ENCODE measurements around the gene COL7A1.
"Not testable (repeated sequence)": the region's sequence is repeated elsewhere in the genome, so short reads cannot be mapped to it uniquely, and the experiment has no call there.

COL7A1 gene

DNA sequence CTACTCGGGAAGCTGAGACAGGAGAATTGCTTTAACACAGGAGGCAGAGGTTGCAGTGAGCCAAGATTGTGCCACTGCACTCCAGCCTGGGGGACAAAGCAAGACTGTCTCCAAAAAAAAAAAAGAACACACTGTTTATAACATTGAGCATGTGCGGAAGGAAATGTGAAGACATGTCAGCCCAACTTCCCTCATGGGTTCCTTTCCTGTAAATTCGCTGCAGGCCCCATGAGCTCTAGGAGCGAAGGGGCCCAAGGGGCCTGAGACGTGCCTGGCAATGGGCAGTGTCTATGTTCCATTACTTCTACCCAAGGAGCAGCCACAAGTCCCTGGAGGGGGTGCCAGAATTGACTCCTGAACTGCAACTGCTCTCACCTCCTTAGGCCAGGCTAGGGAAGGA is 41.8 kb downstream of the COL7A1 start:
- no peak for TF ChIP-seq FOXA1 (IDR thresholded peaks at IDR 0.05)
- no peak for TF ChIP-seq ZNF384 (IDR thresholded peaks at IDR 0.05)
- no peak for TF ChIP-seq TARDBP (IDR thresholded peaks at IDR 0.05)
- no peak for TF ChIP-seq HDGF (IDR thresholded peaks at IDR 0.05; ENCODE audit: borderline replicate concordance)
- TF ChIP-seq NFRKB (IDR thresholded peaks at IDR 0.05) = no peak
- no peak for TF ChIP-seq BHLHE40 (IDR thresholded peaks at IDR 0.05; ENCODE audit: borderline replicate concordance)
- TF ChIP-seq SUZ12 (IDR thresholded peaks at IDR 0.05) = no peak
- TF ChIP-seq SP1 (IDR thresholded peaks at IDR 0.05) = no peak
- CTCF ChIA-PET = interaction anchor here (1.1 to 2.6 kb wide), 2 partner anchors 83 to 117 kb away, joined by 3 to 10 read pairs; no protein-coding TSS in a partner anchor
- POLR2A ChIA-PET = interaction anchor here (1.0 to 1.2 kb wide), 3 partner anchors 92 to 454 kb away, joined by 3 read pairs; partner anchors contain the start of genes ATRIP and WDR6
- no peak for DNase-seq (ENCODE audit: extremely low spot score)

DNA sequence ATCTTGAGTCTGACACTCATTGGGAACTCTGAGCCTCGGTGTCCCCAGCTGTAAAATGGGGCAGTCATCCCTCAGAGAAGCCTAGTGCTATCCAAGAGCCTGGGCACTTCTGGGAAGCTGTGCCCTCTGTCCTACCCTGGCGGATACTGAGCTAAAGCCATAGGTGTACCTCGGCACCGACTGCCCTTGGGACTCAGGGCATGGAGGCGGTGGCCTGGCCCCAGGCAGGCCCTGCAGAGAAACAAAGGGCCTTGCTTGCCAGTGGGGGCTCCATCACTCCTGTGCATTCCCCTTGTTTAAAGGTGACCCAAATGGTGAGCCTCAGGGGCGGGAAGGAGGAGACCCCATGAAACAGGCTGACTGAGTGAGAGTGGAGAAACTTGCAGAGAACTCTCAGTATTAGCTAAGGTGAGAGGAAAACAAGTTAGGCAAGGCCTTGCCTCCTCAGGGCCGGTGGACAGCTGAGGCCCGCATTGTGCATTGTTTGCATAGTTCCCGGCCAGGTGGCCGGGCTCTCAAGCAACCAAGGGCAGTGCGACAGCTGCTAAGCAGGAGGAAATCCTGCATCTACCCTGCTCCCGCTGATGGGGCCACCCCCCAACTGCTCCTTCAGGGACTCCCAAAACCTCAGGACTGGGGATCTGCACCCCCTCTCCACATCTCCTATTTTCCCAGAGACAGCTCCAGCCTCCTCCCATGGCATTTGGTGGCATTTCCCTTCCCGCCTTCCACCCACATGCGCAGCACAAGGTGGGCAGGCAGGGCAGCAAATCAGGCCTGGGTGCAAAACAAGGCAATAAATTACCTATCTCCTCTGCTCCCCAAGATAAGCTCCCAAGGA is 42.8 kb downstream of the COL7A1 start:
- no peak for DNase-seq (ENCODE audit: extremely low spot score)
- ChIA-PET POLR2A (interaction anchor here (1.0 to 1.2 kb wide), 4 partner anchors 83 to 455 kb away, joined by 3 read pairs; partner anchors contain the start of genes ATRIP, SLC26A6 and WDR6), CTCF (interaction anchor here (0.8 to 2.6 kb wide), 3 partner anchors 84 to 116 kb away, joined by 3 to 10 read pairs (median 3); no protein-coding TSS in a partner anchor)
- TF ChIP-seq HDGF (IDR thresholded peaks at IDR 0.05; ENCODE audit: borderline replicate concordance) (no peak), L3MBTL2 (conservative IDR thresholded peaks at IDR 0.05) (no peak), FOXK2 (IDR thresholded peaks at IDR 0.05) (no peak), ZNF384 (IDR thresholded peaks at IDR 0.05) (no peak), TARDBP (IDR thresholded peaks at IDR 0.05) (no peak), SP1 (IDR thresholded peaks at IDR 0.05) (no peak), CTBP1 (IDR thresholded peaks at IDR 0.05; ENCODE audit: borderline replicate concordance) (no peak)
- TF ChIP-seq, protein P1, sequence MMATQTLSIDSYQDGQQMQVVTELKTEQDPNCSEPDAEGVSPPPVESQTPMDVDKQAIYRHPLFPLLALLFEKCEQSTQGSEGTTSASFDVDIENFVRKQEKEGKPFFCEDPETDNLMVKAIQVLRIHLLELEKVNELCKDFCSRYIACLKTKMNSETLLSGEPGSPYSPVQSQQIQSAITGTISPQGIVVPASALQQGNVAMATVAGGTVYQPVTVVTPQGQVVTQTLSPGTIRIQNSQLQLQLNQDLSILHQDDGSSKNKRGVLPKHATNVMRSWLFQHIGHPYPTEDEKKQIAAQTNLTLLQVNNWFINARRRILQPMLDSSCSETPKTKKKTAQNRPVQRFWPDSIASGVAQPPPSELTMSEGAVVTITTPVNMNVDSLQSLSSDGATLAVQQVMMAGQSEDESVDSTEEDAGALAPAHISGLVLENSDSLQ (IDR thresholded peaks at IDR 0.05) = no peak

DNA sequence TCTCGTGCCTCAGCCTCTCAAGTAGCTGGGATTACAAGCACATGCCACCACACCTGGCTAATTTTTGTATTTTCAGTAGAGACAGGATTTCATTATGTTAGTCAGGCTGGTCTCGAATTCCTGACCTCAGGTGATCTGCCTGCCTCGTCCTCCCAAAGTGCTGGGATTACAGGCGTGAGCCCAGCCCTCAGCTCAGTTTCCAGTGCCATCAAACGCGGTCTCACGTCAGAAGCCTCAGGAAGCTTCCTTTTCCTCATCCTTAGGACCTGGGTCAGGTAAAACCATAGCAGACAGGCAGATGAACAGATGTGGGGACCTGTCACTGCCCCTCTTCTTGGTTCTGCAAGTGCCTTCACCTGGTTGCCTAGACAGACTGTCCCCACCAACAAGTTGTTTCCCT is 43.5 kb downstream of the COL7A1 start:
- POLR2A ChIA-PET = interaction anchor here (1.1 kb wide), 1 partner anchor 84 kb away, joined by 3 read pairs; the partner anchor contains the start of gene SLC26A6
- CTCF ChIA-PET = interaction anchor here (0.8 kb wide), 1 partner anchor 116 kb away, joined by 3 read pairs; no protein-coding TSS in a partner anchor
- not testable (repeated sequence) for DNase-seq (ENCODE audit: extremely low spot score)

- ChIA-PET POLR2A (interaction anchor here (0.6 to 1.6 kb wide), 4 partner anchors 9 to 109 kb away, joined by 3 to 7 read pairs (median 4); partner anchors contain the start of genes ATRIP, CCDC51 and TMA7), CTCF (interaction anchor here (0.6 to 3.0 kb wide), 12 partner anchors 8 to 539 kb away, joined by 3 to 15 read pairs (median 5); partner anchors contain the start of genes PFKFB4 and SLC26A6)
- peak; percentile 79 for DNase-seq (ENCODE audit: extremely low spot score)
Observed at GRCh38 chr3:48548729-48549705, 46.1 kb downstream of the COL7A1 start.

GRCh38 chr3:48548126-48548525 is 47.0 kb downstream of the COL7A1 start:
- POLR2A ChIA-PET = no interaction called here
- TF ChIP-seq LEF1 (IDR thresholded peaks at IDR 0.05; ENCODE audit: borderline replicate concordance) (no peak), BHLHE40 (IDR thresholded peaks at IDR 0.05; ENCODE audit: borderline replicate concordance) (no peak), L3MBTL2 (conservative IDR thresholded peaks at IDR 0.05) (no peak), FOXM1 (IDR thresholded peaks at IDR 0.05; ENCODE audit: borderline replicate concordance) (no peak), HDGF (IDR thresholded peaks at IDR 0.05; ENCODE audit: borderline replicate concordance) (no peak), ARNT (IDR thresholded peaks at IDR 0.05) (no peak)
- TF ChIP-seq, protein P1 (IDR thresholded peaks at IDR 0.05) = no peak
- CTCF ChIA-PET = interaction anchor here (1.0 to 3.0 kb wide), 3 partner anchors 112 to 275 kb away, joined by 5 to 15 read pairs (median 11); no protein-coding TSS in a partner anchor
- DNase-seq (ENCODE audit: extremely low spot score) = no peak

More at GRCh38 chr3:48548729-48549705, 46.1 kb downstream of the COL7A1 start:
- TF ChIP-seq BHLHE40 (IDR thresholded peaks at IDR 0.05; ENCODE audit: borderline replicate concordance) (no peak), ARNT (IDR thresholded peaks at IDR 0.05) (no peak), L3MBTL2 (conservative IDR thresholded peaks at IDR 0.05) (no peak), CTBP1 (IDR thresholded peaks at IDR 0.05; ENCODE audit: borderline replicate concordance) (no peak), HDGF (IDR thresholded peaks at IDR 0.05; ENCODE audit: borderline replicate concordance) (no peak; the same call in 1 of the 2 replicates), SP1 (IDR thresholded peaks at IDR 0.05) (no peak)
- TF ChIP-seq, protein P1 (IDR thresholded peaks at IDR 0.05) = no peak
